Measurements from ENCODE around the gene GSTM2. TPM values are rescaled to one million over a fixed set of nuclear protein-coding genes. Genes with fewer than 3 reads are reported as not detected.

The GSTM2 gene
- total RNA-seq, 1 donor from 2014 or later: 15.1 TPM

- no peak for ATAC-seq
- no peak for DNase-seq (ENCODE audit: low spot score)
Observed at GRCh38 chr1:109629372-109630030, 38.4 kb upstream of the GSTM2 start.

GRCh38 chr1:109630081-109630897, 37.6 kb upstream of the GSTM2 start:
- ATAC-seq (peak; percentile 25), DNase-seq (ENCODE audit: low spot score) (no peak)

- ATAC-seq (no peak), DNase-seq (ENCODE audit: low spot score) (no peak)
Observed at GRCh38 chr1:109630898-109631512, 36.9 kb upstream of the GSTM2 start.

GRCh38 chr1:109631513-109632505, 36.0 kb upstream of the GSTM2 start:
- ATAC-seq (no peak), DNase-seq (ENCODE audit: low spot score) (no peak)

GRCh38 chr1:109632671-109633346, 35.0 kb upstream of the GSTM2 start:
- DNase-seq (ENCODE audit: low spot score) (peak; percentile 39), ATAC-seq (no peak)

- ATAC-seq (no peak), DNase-seq (ENCODE audit: low spot score) (no peak)
Observed at GRCh38 chr1:109634292-109634691, 33.6 kb upstream of the GSTM2 start.

- no peak for ATAC-seq
Observed at GRCh38 chr1:109634771-109635750, 32.8 kb upstream of the GSTM2 start.

GRCh38 chr1:109635862-109636200, 32.0 kb upstream of the GSTM2 start:
- DNase-seq (ENCODE audit: low spot score) (no peak), ATAC-seq (no peak)

More at GRCh38 chr1:109634771-109635750, 32.8 kb upstream of the GSTM2 start:
- peak; percentile 40 for DNase-seq (ENCODE audit: low spot score)

GRCh38 chr1:109636201-109636952, 31.5 kb upstream of the GSTM2 start:
- ATAC-seq (peak; percentile 60), DNase-seq (ENCODE audit: low spot score) (peak; percentile 42)

- ATAC-seq (no peak), DNase-seq (ENCODE audit: low spot score) (peak; percentile 22)
Observed at GRCh38 chr1:109637446-109637845, 30.4 kb upstream of the GSTM2 start.

GRCh38 chr1:109639063-109639840, 28.6 kb upstream of the GSTM2 start:
- peak; percentile 33 for DNase-seq (ENCODE audit: low spot score)
- ATAC-seq: no peak

- ATAC-seq (no peak), DNase-seq (ENCODE audit: low spot score) (peak; percentile 33)
Observed at GRCh38 chr1:109639841-109640184, 28.0 kb upstream of the GSTM2 start.

- ATAC-seq (peak; percentile 85), DNase-seq (ENCODE audit: low spot score) (peak; percentile 86)
Observed at GRCh38 chr1:109640285-109640865, 27.5 kb upstream of the GSTM2 start.

- DNase-seq (ENCODE audit: low spot score) (no peak), ATAC-seq (no peak)
Observed at GRCh38 chr1:109641078-109641740, 26.6 kb upstream of the GSTM2 start.

GRCh38 chr1:109641861-109642260, 26.0 kb upstream of the GSTM2 start:
- ATAC-seq: no peak
- no peak for DNase-seq (ENCODE audit: low spot score)

GRCh38 chr1:109642626-109643025, 25.2 kb upstream of the GSTM2 start:
- no peak for ATAC-seq
- DNase-seq (ENCODE audit: low spot score): no peak

Data from left lobe of liver (tissue), 2 donors.